ENCODE data around the gene ZBTB9. TPM values are rescaled to one million over a fixed set of nuclear protein-coding genes. Genes with fewer than 3 reads are reported as not detected.

ZBTB9 gene
- total RNA-seq, 4 donors from 2014 or later, result 0.82 to 2.2 (median 1.2) TPM

DNA sequence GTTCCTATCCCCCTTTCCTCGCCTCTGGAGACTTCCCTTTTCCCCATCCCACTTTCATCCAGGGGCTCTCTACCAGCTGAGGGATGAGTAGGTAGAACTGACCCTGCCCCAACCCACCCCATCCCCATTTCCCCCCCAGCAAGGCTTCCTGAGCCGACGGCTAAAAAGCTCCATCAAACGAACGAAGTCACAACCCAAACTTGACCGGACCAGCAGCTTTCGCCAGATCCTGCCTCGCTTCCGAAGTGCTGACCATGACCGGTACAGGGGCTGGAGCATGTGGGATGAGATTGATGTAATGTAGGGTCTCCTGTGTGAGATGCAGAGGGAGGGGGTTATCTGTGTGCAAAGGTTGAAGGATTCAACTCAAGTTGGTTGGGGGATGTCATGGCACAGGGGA is 21.8 kb upstream of the ZBTB9 start:
- no peak for TF ChIP-seq POLR2A (IDR thresholded peaks at IDR 0.05)
- TF ChIP-seq, protein P1, sequence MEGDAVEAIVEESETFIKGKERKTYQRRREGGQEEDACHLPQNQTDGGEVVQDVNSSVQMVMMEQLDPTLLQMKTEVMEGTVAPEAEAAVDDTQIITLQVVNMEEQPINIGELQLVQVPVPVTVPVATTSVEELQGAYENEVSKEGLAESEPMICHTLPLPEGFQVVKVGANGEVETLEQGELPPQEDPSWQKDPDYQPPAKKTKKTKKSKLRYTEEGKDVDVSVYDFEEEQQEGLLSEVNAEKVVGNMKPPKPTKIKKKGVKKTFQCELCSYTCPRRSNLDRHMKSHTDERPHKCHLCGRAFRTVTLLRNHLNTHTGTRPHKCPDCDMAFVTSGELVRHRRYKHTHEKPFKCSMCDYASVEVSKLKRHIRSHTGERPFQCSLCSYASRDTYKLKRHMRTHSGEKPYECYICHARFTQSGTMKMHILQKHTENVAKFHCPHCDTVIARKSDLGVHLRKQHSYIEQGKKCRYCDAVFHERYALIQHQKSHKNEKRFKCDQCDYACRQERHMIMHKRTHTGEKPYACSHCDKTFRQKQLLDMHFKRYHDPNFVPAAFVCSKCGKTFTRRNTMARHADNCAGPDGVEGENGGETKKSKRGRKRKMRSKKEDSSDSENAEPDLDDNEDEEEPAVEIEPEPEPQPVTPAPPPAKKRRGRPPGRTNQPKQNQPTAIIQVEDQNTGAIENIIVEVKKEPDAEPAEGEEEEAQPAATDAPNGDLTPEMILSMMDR (IDR thresholded peaks at IDR 0.05 in 4 of 5, conservative IDR thresholded peaks at IDR 0.05 in 1 of 5), result no peak

DNA sequence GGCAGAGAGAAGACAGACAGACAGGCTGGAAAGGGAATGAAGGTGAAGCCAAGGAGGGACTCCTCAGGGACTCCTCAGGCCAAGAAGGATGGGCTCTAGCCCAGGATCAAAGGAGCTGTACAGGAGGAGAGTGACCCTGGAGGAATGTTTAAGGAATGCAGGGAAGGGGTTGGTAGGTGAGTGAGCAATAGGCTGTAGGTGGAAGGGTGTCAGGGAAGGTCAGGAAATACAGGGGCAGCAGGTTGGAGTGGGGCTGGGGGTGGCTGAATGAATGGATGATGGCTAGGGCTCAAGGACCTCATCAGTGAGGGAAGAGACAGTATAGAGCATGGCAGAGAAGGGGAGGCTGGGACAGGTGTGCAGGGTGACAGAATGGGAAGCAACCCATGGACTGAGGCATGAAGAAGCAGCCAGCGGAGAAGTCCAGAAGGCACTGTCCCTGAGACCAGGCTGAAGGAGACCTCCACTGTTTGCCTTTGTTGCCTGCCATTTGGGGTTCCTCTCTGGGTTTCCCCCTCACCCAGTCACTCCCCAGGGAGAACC is 21.3 kb upstream of the ZBTB9 start:
- H3K36me3 ChIP-seq, result peaks cover 0 to 8% of the 10 kb centered on the region in 2 donors
- TF ChIP-seq, protein P1 (IDR thresholded peaks at IDR 0.05 in 4 of 5, conservative IDR thresholded peaks at IDR 0.05 in 1 of 5), result no peak
- TF ChIP-seq POLR2A (IDR thresholded peaks at IDR 0.05), result no peak
- peaks cover 14 to 16% of the 10 kb centered on the region in 2 donors for H3K4me1 ChIP-seq
- ATAC-seq (no peak), DNase-seq (no peak)
- in situ Hi-C loops (cut with MboI; ENCODE audit: low sequenced_read_pairs in 4 of 4), result no loop called here
- no peaks in the 10 kb centered on the region for H3K27me3 ChIP-seq
- intact Hi-C loops (cut with DNase I; ENCODE audit: low total_unique reads), result no loop called here
- peak overlapping the region in 2 of 4 donors; percentile 5 to 31 for H3K27ac ChIP-seq
- no peaks in the 10 kb centered on the region for H3K9me3 ChIP-seq
- H3K4me3 ChIP-seq, result peak overlapping the region in 1 of 4 donors; percentile 13

More for the DNA sequence above, 21.8 kb upstream of the ZBTB9 start:
- Histone ChIP-seq H3K27me3 (no peaks in the 10 kb centered on the region), H3K27ac (no peak overlapping the region), H3K36me3 (peaks cover 0 to 8% of the 10 kb centered on the region in 2 donors), H3K4me1 (peaks cover 14 to 17% of the 10 kb centered on the region in 2 donors), H3K4me3 (no peak overlapping the region), H3K9me3 (no peaks in the 10 kb centered on the region)
- in situ Hi-C loops (cut with MboI; ENCODE audit: low sequenced_read_pairs in 4 of 4), result no loop called here
- DNase-seq, result no peak
- no peak for ATAC-seq
- intact Hi-C loops (cut with DNase I; ENCODE audit: low total_unique reads), result no loop called here

DNA sequence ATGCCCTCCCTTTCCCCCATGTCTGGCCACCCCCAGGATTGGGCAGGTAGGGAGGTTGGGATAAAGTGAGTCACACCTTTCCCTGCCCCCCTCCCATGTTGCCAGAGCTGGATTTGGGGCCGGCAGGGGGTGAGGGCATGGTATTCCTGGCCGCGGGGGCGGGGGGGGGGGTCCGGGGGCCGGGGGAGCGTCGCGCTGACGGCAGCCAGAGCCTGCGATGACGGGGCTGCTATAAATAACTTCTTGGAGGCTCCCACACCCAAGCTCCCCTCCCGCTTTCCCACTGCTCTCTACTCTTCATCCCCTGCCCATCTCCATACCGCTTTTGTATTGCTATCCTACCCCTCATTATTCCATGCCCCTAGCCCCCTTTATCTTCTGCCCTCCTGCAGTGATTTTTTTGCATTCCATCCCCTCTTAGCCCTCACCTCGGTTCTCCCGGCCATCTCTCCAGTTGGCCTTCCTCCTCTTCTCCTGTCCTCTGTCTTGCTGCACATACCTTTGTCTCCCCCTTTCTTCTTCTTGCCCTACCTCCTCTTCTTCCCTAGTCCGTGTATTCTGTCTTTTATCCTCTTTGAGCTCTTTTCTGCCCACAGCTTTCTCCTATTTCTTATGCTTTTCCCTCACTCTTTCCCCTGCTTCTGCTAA is 20.7 kb upstream of the ZBTB9 start:
- TF ChIP-seq, protein P1 (IDR thresholded peaks at IDR 0.05 in 4 of 5, conservative IDR thresholded peaks at IDR 0.05 in 1 of 5), result no peak
- no peak for TF ChIP-seq POLR2A (IDR thresholded peaks at IDR 0.05)
- in situ Hi-C loops (cut with MboI; ENCODE audit: low sequenced_read_pairs in 4 of 4), result no loop called here

DNA sequence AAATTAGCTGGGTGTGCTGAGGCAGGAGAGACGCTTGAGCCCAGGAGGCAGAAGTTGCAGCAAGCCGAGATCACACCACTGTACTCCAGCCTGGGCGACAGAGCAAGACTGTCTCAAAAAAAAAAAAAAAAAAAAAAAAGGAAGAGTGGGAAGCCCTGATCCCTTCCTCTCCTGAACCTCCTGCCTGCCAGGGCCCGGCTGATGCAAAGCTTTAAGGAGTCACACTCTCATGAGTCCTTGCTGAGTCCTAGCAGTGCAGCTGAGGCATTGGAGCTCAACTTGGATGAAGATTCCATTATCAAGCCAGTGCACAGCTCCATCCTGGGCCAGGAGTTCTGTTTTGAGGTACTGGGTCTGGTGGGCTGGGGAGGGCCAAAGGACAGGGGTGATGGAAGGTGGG is 19.4 kb upstream of the ZBTB9 start:
- Histone ChIP-seq H3K27ac (no peak overlapping the region), H3K27me3 (no peaks in the 10 kb centered on the region), H3K36me3 (peaks cover 0 to 8% of the 10 kb centered on the region in 2 donors), H3K4me3 (no peak overlapping the region), H3K9me3 (no peaks in the 10 kb centered on the region), H3K4me1 (peaks cover 11 to 14% of the 10 kb centered on the region in 2 donors)
- intact Hi-C loops (cut with DNase I; ENCODE audit: low total_unique reads) (no loop called here), in situ Hi-C loops (cut with MboI; ENCODE audit: low sequenced_read_pairs in 4 of 4) (no loop called here)
- DNase-seq, result no peak
- no peak for ATAC-seq
- TF ChIP-seq POLR2A (IDR thresholded peaks at IDR 0.05), result no peak
- TF ChIP-seq, protein P1 (IDR thresholded peaks at IDR 0.05 in 4 of 5, conservative IDR thresholded peaks at IDR 0.05 in 1 of 5), result no peak

More for the DNA sequence above, 20.7 kb upstream of the ZBTB9 start:
- peak overlapping the region in 2 of 4 donors; percentile 5 to 31 for H3K27ac ChIP-seq
- peak overlapping the region in 1 of 4 donors; percentile 13 for H3K4me3 ChIP-seq
- H3K9me3 ChIP-seq, result no peaks in the 10 kb centered on the region
- peaks cover 11 to 14% of the 10 kb centered on the region in 2 donors for H3K4me1 ChIP-seq
- DNase-seq, result no peak
- peaks cover 0 to 8% of the 10 kb centered on the region in 2 donors for H3K36me3 ChIP-seq
- intact Hi-C loops (cut with DNase I; ENCODE audit: low total_unique reads), result no loop called here
- ATAC-seq, result peak in 1 of 2 donors; percentile 69
- H3K27me3 ChIP-seq, result no peaks in the 10 kb centered on the region

Measured in gastrocnemius medialis (tissue), 4 donors.